Umbilical cord (tissue), 1 donor: ENCODE results near the gene GPD2. TPM values are rescaled to one million over a fixed set of nuclear protein-coding genes. Genes with fewer than 3 reads are reported as not detected.

Experiments
- total RNA-seq: library from RNA; depleted of rRNA; stranded (reverse); fragments of >200 nt; gene quantifications from one replicate; pipeline ENCODE4 v1.2.3, GENCODE V29; 2014; ENCODE audit warnings: low replicate concordance; ENCODE audit not compliant: insufficient read depth

GPD2 gene
- total RNA-seq, 1 donor from 2014 or later = 8.9 TPM

Other genes starting within 250 kb of the GPD2 start
- 2.2 TPM for gene NR4A2, start 103.7 kb upstream of the GPD2 start, total RNA-seq